Stimulated activated CD8-positive, alpha-beta memory T cell treated with anti-CD3 and anti-CD28 coated beads, Interleukin-4, amount 100 ng/mL, for 4 hours (primary cell): ENCODE results near the gene PUDP.
"Not testable (repeated sequence)": the region's sequence is repeated elsewhere in the genome, so short reads cannot be mapped to it uniquely, and the experiment has no call there.

Experiments used
- DNase-seq, 2 donors: peaks; one replicate each; pipeline ENCODE4 v3.0.0-alpha.2; 2020; ENCODE audit warnings: low read depth in 2 of 2, low spot score in 1 of 2

PUDP gene

DNA sequence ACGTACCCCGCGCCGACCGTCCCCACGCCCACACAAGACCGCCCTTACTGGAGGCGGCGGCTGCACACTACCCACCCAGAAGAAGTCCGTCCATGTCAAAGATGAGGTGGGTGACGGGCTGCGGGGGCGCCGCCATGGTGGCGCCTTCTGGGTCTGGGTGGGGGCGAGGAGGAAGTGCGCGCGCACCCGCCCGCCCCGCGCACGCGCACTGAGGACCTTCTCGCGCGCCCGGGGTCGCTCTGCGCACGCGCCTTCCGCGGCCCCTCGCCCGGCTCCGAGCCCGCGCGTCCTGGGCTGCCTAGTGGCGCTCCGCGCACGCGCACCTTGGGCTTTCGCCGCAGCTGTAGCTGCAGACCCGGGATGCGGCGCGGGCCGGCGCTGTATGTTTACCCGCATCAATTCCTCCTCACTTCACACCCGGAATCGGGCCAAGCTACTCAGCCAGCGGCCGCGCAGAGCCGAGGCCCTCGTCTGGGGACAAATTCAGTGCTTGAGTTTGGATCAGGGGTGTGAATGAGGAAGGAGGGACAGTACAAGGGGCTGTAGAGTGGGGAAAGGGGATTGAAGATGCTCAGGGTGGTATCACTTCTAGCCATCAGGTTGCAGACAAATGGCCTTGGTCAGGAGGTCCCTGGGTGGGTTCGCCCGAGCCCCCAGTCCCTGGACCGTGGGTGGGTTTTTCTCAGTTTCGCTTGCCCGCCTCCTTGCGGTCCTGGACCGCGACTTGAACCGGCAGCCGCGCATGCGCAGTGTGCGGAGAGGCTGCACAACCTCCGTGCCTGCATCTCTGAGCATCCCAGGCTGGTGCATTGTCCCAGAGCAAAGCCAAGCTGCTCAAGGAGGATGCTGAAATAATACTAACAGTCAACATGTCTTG lies at the start of gene PUDP:
TSS of gene PUDP (minus strand) at position 176 of the 877 bp plus-strand sequence. CDS start at position 136, 40 bp downstream.
- peak; percentile 40 to 74 for DNase-seq

GRCh38 chrX:7194606-7195005 lies 46.7 kb upstream of the PUDP start:
- no peak for DNase-seq

GRCh38 chrX:7192871-7193270 lies 44.9 kb upstream of the PUDP start:
- no peak for DNase-seq

DNA sequence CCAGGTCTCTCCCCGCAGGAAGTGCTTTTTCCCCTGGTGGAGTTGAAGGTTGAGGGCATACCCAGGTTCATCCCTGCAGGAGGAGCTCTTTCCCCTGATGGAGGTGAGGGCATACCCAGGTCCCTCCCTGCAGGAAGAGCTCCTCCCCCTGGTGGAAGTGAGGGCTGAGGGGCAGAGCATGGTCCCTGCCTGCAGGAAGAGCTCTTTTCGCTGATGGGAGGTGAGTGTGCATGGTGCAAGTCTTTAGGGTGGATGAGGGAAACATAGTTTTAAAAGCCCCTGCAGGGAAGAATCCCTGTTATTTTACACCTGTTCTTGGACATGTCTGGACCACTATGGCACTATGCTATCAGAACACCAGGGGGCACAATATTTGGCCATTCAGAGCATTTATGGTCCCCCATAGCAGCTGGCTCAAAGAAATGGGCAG lies 43.7 kb upstream of the PUDP start:
- no peak for DNase-seq

DNA sequence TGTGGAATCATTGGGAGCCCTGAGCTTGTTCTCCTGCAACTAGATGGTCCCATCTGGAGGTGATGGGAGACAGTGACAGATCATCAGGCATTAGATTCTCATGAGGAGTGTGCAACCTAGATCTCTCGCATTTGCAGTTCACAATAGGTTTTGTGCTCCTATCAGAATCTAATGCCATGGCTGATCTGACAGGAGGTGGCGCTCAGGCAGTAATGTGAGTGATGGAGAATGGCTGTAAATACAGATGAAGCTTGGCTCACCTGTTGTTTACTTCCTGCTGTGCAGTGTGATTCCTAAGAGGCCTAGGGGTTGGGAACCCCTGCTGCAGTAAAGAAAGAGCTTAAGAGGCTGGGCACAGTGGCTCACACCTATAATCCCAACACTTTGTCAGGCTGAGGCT lies 42.2 kb upstream of the PUDP start:
- DNase-seq: no peak

GRCh38 chrX:7188672-7189071 lies 40.7 kb upstream of the PUDP start:
- DNase-seq: no peak

- no peak for DNase-seq
These were observed 36.9 kb upstream of the PUDP start for GRCh38 chrX:7184816-7185215.

DNA sequence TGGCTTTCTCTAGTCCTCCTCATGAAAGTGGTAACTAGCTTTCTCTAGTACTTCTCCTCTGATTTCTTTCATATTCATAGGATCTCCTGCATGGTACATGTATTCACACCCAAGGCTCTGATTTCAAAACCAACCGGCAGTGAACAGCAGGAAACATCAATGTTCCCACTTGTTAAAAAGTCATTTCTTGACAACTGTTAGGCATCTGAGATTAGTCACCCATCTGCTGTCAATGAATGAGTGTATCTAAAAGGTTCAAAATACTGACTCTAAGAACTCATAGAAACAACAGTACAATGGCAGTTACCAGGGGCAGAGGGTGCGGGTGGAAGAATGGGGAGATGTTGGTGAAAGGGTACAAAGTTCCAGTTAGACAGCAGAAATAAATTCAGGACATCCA lies 31.5 kb upstream of the PUDP start:
- DNase-seq: no peak

DNA sequence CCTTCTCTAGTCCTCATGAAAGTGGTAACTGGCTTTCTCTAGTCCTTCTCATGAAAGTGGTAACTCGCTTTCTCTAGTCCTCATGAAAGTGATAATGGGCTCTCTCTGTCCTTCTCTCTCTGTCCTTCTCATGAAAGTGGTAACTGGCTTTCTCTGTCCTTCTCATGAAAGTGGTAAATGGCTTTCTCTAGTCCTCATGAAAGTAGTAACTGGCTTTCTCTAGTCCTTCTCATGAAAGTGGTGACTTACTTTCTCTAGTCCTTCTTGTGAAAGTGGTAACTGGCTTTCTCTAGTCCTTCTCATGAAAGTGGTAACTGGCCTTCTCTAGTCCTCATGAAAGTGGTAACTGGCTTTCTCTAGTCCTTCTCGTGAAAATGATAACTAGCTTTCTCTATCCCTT lies 30.9 kb upstream of the PUDP start:
- not testable (repeated sequence) for DNase-seq

DNA sequence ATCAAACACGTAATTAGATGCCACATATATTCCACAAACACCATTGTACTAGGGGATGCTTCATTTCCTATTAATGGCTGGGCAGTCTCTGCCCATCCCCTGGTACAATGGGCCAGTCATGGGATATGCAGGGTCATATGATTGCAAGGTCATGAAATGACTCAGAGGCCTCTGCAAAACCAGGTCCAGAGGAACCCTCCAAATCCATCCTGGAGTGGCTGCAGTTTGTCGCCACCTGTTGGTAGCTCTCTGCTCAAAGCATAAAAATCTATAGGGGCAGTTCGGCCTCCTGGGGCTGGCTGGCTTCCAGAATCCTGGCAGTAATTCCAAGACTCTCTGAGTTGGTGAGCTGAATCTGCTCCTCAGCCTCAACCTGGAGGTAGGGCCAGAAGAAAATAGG lies 22.9 kb upstream of the PUDP start:
- DNase-seq: peak in 1 of 2 donors; percentile 6

DNA sequence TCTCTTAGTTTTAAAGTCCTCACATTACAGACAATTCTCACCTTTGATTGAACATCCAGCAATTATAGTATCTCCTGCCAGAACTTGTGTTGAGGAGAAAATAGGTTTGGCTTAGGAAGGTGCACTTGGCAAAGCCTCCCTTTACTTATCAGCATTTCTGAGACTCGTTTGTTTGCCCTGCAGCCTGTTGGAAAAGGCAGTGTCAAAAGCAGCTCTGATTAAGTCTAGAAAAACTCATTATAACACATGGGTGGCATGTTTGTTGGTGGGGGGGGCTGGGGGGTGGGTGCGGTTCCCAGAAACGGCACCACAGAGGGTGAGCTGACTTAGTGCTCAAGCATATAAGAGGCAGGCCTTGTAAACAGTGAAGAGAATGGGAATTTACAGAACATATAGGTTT lies 21.7 kb upstream of the PUDP start:
- no peak for DNase-seq

DNA sequence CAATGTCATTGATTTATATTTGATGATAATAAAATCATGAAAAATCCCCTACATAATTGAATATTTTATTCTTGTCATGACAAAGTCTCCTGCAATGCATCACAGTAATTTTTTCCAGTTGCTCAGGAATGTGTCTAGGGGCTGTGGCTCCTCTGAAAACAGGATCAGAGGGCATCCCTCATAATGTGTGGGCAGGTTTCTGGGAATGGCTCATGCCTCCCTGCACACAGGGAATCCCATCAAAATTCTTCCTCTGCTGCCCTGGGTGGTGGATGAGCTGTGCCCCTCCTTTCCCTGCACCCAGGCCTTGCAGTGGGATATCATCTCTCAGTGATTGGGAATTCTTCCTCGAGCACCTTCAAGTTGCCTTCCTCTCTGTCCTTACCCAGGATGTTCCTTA lies 20.4 kb upstream of the PUDP start:
- DNase-seq: no peak

DNA sequence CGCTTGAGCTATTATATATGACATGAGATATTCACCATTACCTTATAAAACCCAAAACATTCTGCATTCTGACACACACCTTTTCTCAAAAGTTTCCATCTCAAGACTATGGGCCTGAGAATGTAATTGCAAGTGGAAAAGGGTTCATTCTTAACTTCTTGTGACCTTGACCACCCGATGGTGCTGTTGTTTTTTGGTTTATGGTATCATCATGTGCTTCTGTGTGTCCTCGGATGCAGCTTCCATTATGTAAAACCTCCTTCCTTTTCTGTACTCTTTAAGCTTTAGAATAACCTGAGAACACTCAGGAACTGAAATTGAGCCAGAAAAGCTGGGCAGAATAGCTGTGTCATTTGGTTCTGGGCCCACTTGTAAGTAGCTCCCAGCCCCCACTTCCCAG lies 16.2 kb upstream of the PUDP start:
- DNase-seq: no peak

DNA sequence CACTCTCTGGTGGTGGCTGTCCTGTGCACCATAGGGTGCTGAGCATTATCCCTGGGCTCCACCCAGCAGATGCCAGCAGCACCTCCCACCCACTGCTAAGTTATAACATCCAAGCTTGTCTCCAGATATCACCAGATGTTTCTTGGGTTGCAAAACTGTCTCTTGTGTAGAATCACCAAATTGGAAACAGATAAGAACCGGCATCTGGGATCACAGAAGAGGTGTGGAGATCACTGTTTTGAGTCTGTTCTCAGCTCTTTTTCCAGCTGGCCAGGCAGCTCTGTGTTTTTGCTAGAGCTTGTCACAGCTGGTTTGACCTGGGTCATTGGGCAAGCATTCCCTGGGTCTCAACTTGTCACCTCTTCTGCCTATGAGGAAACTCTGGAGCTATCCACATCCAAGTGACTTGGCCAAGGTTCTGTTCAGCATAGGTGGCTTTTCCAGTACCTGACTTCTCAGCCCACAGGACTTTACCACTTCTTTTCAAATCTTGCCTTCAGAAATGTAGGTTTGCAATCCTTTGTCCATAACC lies 15.3 kb upstream of the PUDP start:
- no peak for DNase-seq

- no peak for DNase-seq
These were observed 11.4 kb upstream of the PUDP start for GRCh38 chrX:7159149-7159861.

DNA sequence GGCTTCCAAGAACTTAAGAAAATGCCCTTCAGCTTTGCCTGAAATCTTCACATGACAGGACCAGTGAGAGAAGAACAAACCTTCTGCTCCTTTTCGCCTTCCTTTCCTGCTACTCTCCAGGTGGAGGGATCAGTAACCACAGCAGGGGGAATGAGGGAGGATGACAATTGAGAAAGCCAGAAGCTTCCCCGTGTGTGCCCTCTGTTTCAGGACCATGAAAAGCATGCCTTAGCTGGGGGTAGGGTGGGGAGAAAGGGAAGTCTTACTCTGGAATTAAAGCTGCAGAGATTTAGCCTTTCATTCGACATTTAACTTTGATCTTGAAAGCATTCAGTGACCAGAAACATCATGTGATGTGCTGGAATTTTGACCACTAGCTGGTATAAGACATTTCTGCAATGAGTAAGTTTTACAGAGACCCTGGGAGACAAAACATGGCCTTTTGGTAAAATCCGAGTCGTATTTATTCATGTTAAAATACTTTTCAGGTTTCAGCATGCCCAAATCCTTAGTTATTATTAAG lies 10.6 kb upstream of the PUDP start:
- no peak for DNase-seq

GRCh38 chrX:7156879-7157278 lies 8.9 kb upstream of the PUDP start:
- DNase-seq: no peak

DNA sequence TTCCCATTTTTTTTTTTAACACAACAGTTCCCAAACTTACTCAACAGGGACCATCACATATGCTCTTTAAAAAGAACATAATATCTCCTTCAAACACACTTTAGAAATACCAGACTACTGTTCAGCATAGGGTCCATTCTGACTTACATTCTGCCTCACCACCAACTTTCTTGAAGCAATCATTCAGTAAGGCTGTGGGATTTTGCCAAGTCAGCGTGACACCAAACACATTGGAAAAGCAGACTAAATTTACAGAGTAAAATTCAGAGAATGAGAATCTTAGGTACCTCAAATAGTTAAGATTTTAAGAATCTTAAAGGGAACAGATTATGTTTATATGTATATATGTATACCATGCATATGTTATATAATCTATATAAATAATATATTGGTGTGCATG lies 7.2 kb upstream of the PUDP start:
- DNase-seq: no peak

- no peak for DNase-seq
These were observed 6.2 kb upstream of the PUDP start for GRCh38 chrX:7154041-7154597.

GRCh38 chrX:7153231-7153630 lies 5.3 kb upstream of the PUDP start:
- DNase-seq: no peak

GRCh38 chrX:7149411-7149810 lies 1.5 kb upstream of the PUDP start:
- no peak for DNase-seq
